Pancreas (tissue), 10 donors: Measurements from ENCODE around the gene CCBE1. TPM values are rescaled to one million over a fixed set of nuclear protein-coding genes. Genes with fewer than 3 reads are reported as not detected.

Experiments
- ATAC-seq, 4 donors: fragments of 200-7000 bp; cut with Tn5 transposase; one replicate each; pipeline versions ENCODE4 v1.8.0 to v1.9.1; 2020; ENCODE audit warnings: mild to moderate bottlenecking in 4 of 4, moderate library complexity in 4 of 4
- DNase-seq, 6 donors: peaks; one replicate each; pipeline ENCODE4 v3.0.0-alpha.2; 2020
- FAIRE-seq: peaks from 2 replicates; lab custom pipeline; 2012; peaks lifted over from hg19 to GRCh38; lab: Jason Lieb, UNC
- H3K27ac ChIP-seq, 4 donors: fragments of 200-600 bp; sonication (generic); 1 replicate in 3 of 4; 2 replicates in 1 of 4; pipeline versions ENCODE4 v1.5.0 to v1.8.0; 2020
- H3K27me3 ChIP-seq, 4 donors: fragments of 200-600 bp; one replicate each; pipeline ENCODE4 v1.8.0; 2021
- H3K36me3 ChIP-seq, 3 donors: fragments of 200-600 bp; sonication (generic) in 1 of 3; one replicate each; pipeline versions ENCODE4 v1.5.0 to v1.8.0; 2020 to 2021
- H3K4me1 ChIP-seq, 3 donors: fragments of 200-600 bp; one replicate each; pipeline ENCODE4 v1.8.0; 2021
- H3K4me3 ChIP-seq, 4 donors: fragments of 200-600 bp; sonication (generic) in 2 of 4; one replicate each; pipeline versions ENCODE4 v1.5.0 to v1.8.0; 2020 to 2021
- H3K9me3 ChIP-seq, 4 donors: fragments of 200-600 bp; one replicate each; pipeline ENCODE4 v1.8.0; 2021
- CTCF ChIP-seq, 4 donors: fragments of 200-600 bp; sonication (generic) in 3 of 4; IDR thresholded peaks; one replicate each; pipeline versions ENCODE4 v1.5.0 to v1.8.0; 2021; ENCODE audit warnings: antibody characterized with exemption in 4 of 4
- WGBS, 2 donors: extraction: QIAGEN DNeasy Blood & Tissue Kit; methylation state at CpG; one replicate each; pipeline ENCODE4 v1.1.7; 2013; 5-methylcytosine and 5-hydroxymethylcytosine counted together
- intact Hi-C, 3 donors: fragments of 100-400 bp; cut with DNase I; formaldehyde crosslinking; loops; one replicate each; pipeline versions ENCODE4 v1.11.1 to v1.14.2; 2022
- polyA plus RNA-seq, 2 donors: library from polyadenylated mRNA; stranded (reverse); fragments of 200-250 nt; gene quantifications; one replicate each; pipeline ENCODE4 v1.2.3, GENCODE V29; 2013
- total RNA-seq, 6 donors: library from RNA; stranded (reverse); fragmentation: NEBNext Ultra II Directional in 4 of 6; extraction: Animal tissue kit (Norgen Biotek cat#: 25700) in 4 of 6; gene quantifications; one replicate each; pipeline versions ENCODE4 v1.2.1 to v1.2.4, GENCODE V29; 2021 to 2023
- donor health status: healthy with polysubstance abuse.
- donor health status: DM: no; HTN: no; CAD: no; lungs with moderate emphysema.
- donor health status: DM: no; HTN: no; CAD: no.
- donor health status: control.
- donor health status: control.
- donor health status: Bipolar disorder and iron deficiency.
- donor health status: DM: yes; HTN: yes; CAD: no.
- donor health status: DM: no; HTN: no; CAD: no.
- donor health status: DM: no; HTN: no; CAD: no.
- donor health status: DM: yes; HTN: yes; CAD: no.

CCBE1 gene
- total and polyA plus RNA-seq, 8 donors: 0.08 to 1.5 (median 0.59) TPM

GRCh38 chr18:59573962-59574361 is 123.3 kb downstream of the CCBE1 start:
- H3K27me3 ChIP-seq: peaks cover 0 to 4% (median 0%) of the 10 kb centered on the region in 4 donors
- ATAC-seq (no peak), FAIRE-seq (no peak), DNase-seq (no peak)
- no peaks in the 10 kb centered on the region for H3K36me3 ChIP-seq
- no peaks in the 10 kb centered on the region for H3K4me1 ChIP-seq
- intact Hi-C loops: no loop called here
- no peaks in the 10 kb centered on the region for H3K9me3 ChIP-seq
- H3K27ac ChIP-seq: no peak overlapping the region
- WGBS, 2 donors: 71 to 73% methylated on average over 2 of the region's 2 CpGs
- no peak overlapping the region for H3K4me3 ChIP-seq
- no peak for TF ChIP-seq CTCF (IDR thresholded peaks at IDR 0.05)

GRCh38 chr18:59571902-59572301 is 125.3 kb downstream of the CCBE1 start:
- Histone ChIP-seq H3K4me3 (no peak overlapping the region), H3K27ac (no peak overlapping the region), H3K9me3 (no peaks in the 10 kb centered on the region), H3K4me1 (no peaks in the 10 kb centered on the region), H3K36me3 (no peaks in the 10 kb centered on the region), H3K27me3 (peaks cover 0 to 4% (median 0%) of the 10 kb centered on the region in 4 donors)
- WGBS, 2 donors: 37 to 49% methylated on average over 2 of the region's 2 CpGs
- no peak for TF ChIP-seq CTCF (IDR thresholded peaks at IDR 0.05)
- intact Hi-C loops: no loop called here
- FAIRE-seq: no peak
- DNase-seq: no peak
- ATAC-seq: no peak

- WGBS, 2 donors: 59 to 64% methylated on average over 6 of the region's 6 CpGs
- no peak for DNase-seq
- intact Hi-C loops: no loop called here
- no peaks in the 10 kb centered on the region for H3K27me3 ChIP-seq
- no peak for FAIRE-seq
- TF ChIP-seq CTCF (IDR thresholded peaks at IDR 0.05): no peak
- H3K36me3 ChIP-seq: no peaks in the 10 kb centered on the region
- H3K4me3 ChIP-seq: no peak overlapping the region
- H3K27ac ChIP-seq: no peak overlapping the region
- ATAC-seq: no peak
- no peaks in the 10 kb centered on the region for H3K4me1 ChIP-seq
- H3K9me3 ChIP-seq: no peaks in the 10 kb centered on the region
Measured at GRCh38 chr18:59570796-59571195, 126.4 kb downstream of the CCBE1 start.

GRCh38 chr18:59570101-59570775 is 127.0 kb downstream of the CCBE1 start:
- no peaks in the 10 kb centered on the region for H3K27me3 ChIP-seq
- no peak for TF ChIP-seq CTCF (IDR thresholded peaks at IDR 0.05)
- H3K4me3 ChIP-seq: no peak overlapping the region
- intact Hi-C loops: no loop called here
- no peak overlapping the region for H3K27ac ChIP-seq
- no peaks in the 10 kb centered on the region for H3K36me3 ChIP-seq
- FAIRE-seq (no peak), DNase-seq (no peak), ATAC-seq (no peak)
- no peaks in the 10 kb centered on the region for H3K9me3 ChIP-seq
- 50 to 59% methylated on average over 6 of the region's 6 CpGs for WGBS, 2 donors
- H3K4me1 ChIP-seq: no peaks in the 10 kb centered on the region

- no peaks in the 10 kb centered on the region for H3K36me3 ChIP-seq
- DNase-seq: no peak
- no peaks in the 10 kb centered on the region for H3K9me3 ChIP-seq
- no peak for TF ChIP-seq CTCF (IDR thresholded peaks at IDR 0.05)
- no peaks in the 10 kb centered on the region for H3K4me1 ChIP-seq
- intact Hi-C loops: no loop called here
- ATAC-seq: no peak
- 17 to 52% methylated on average over 1 of the region's 1 CpG for WGBS, 2 donors
- H3K4me3 ChIP-seq: no peak overlapping the region
- H3K27ac ChIP-seq: no peak overlapping the region
- FAIRE-seq: no peak
- no peaks in the 10 kb centered on the region for H3K27me3 ChIP-seq
Measured at GRCh38 chr18:59569390-59569791, 127.8 kb downstream of the CCBE1 start.
